Inflammatory macrophage (primary cell): Measurements from ENCODE around the gene LYRM2.

Source experiments
- DNase-seq, 2 donors: peaks; one replicate each; pipeline ENCODE4 v3.0.0-alpha.2; 2020 to 2022
- total RNA-seq, 18 experiments: gene quantifications; one replicate each; lab custom pipeline; 2026; ENCODE audit warnings: mixed read lengths in 6 of 18, inconsistent platforms in 2 of 18; lab: John Stamatoyannopoulos, UW

Gene LYRM2, protein sequence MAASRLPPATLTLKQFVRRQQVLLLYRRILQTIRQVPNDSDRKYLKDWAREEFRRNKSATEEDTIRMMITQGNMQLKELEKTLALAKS
- total RNA-seq = 19.0 to 84.6 (median 56.7) reads per million in 18 experiments

DNA sequence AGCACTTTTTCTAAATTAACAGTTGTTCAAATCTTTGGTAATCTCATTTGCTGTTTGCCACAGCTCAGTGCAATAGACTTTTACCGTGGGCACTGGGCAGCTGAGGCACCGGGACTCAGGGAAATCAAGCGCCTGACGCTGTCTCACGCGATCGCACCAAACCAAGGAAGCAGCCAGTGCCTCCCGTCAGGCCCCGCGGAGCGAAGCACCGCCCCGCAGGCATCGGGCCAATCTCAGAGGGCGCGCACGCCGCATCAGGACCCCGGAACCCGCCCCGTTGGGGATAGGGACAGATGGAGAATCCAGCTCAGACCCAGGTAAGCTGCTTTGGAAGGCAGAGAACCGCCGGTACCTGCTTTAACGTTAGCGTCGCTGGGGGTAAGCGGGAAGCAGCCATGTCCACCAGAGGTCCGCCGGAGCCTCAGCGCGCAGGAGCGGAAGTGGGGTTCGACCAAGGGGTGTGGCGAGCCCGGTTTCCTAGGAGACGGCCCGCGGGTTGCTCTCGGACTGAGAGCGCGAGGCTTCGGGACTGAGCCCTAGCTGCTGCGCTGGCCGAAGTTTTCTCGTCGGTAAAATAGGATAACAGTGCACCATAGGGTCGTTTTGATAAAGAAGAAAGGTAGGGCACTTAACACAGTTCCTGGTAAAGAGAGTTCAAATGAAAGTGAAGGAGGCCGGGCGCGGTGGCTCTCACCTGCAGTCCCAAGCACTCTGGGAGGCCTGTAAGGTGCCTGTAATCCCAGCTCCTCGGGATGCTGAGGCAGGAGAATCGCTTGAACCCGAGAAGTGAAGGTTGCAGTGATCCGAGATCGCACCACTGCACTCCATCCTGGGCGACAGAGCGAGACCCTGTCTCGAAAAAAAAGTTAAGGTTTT, at the start of gene LYRM2:
Gene LYRM2 (minus strand): TSS at position 428 of the 876 bp plus-strand sequence. CDS start 31 bp downstream, at position 397.
- peak; percentile 92 to 96 for DNase-seq

DNA sequence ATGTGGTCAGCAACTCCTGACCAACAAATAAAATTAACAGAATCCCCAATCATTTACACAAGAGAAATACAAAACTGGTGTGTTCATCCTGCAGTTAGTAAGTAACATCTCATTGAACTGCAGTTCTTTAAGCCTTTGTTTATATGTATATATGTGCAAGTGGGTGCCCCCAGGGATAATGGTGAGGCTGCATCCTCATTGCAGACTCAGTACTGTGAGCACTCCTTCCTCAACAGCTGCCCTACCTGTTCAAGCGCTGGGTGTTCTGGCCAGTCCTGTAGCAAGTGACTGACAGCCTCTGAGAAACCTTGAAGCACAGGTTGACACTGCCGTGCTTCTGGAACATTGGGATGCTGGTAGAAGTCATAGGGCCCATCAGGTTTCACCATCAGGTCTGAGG, 49.8 kb upstream of the LYRM2 start:
- no peak for DNase-seq

DNA sequence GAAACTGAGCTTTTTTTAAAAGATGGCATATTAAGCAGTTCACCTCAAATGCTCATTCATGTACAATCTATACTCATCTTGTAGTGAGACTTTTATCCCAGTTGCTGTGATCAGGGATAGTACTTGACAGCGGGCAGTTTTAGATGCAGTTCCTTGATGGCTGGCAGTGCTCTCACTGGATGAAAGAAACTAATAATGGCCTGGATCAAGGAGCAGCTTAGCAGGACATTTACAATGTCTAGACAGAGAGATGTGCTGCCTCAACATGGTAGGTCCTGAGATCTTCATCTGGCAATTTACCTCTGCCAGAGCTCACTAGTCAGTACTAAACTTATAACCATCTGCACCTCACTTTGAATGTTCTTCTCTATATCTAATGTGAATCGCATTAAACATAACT, 46.8 kb upstream of the LYRM2 start:
- DNase-seq = no peak

DNA sequence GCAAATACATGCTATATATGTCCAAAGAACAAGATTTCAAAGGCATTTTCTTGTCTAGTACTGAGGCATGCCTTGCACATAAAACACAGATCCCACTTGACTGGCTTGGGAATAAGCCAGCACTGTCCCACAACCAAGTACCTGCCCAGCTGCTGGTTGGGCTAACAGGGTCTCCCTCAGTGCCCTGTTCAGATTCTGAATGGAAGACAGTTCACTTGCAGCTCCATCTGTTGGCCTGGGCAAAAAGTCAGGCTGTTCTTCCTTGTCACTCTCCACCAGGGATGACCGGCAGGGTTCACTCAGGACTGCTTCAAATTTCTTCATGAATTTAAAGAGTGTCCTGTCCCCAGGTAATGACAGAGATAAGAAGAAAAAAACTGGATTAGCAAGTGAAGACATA, 44.4 kb upstream of the LYRM2 start:
- DNase-seq = no peak

DNA sequence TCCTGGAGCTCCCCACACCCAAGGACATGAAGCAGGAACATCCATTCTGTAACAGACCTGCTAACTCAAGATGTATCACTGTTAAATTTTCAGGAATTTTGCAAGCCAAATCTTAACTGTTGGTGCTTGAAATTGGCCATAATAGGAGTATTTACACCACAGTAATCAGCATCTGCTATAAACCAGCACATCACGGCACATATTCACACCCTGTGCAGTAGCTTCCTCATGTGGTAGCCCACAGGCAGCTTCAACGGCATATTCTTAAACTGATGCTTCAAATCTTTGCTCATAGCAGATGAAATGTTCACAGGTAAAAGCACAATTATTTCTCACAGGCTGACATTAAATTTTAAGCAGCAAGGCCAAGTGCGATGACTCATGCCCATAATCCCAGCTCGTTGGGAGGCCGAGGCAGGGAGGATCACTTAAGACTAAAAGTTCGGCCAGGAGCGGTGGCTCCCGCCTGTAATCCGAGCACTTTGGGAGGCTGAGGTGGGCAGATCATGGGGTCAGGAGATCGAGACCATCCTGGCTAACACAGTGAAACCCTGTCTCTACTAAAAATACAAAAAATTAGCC, 43.5 kb upstream of the LYRM2 start:
- DNase-seq = no peak

DNA sequence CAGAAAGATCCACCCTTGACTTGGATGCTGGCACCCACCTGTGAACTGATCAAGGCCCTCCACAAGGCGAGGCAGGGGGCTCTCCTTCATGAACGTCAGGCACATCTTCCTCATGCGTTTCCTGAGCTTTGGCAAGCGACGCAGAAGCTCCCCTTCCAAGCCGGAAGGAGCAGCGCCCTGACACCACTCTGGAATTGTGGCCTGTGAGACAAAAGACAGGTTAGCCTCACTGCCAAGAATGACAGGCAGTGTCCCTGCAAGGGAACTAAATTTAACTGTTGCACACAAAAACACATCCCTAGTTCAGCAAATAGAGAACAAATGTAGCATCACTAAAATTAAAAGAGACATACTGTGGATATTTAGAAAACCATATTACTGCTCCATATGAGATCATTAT, 42.0 kb upstream of the LYRM2 start:
- no peak for DNase-seq

DNA sequence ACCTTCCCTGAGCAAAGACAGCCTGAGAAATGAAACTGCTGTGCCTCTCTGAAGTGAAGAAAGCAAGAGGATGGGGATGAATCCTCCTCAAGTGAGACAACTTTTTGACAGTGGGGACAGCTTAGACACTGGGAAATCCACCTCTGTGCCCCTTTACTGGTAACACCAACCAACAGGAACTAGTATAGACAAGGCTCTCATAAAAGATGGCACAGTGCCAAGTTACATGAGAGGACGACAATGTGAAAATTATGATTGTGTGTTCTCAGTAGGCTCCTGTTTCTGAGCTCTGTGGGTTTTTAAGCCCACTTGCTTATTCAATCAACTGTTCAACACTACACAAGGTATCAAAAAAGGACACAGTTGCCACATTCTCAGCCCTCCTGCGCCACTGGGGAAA, 41.6 kb upstream of the LYRM2 start:
- DNase-seq = no peak

DNA sequence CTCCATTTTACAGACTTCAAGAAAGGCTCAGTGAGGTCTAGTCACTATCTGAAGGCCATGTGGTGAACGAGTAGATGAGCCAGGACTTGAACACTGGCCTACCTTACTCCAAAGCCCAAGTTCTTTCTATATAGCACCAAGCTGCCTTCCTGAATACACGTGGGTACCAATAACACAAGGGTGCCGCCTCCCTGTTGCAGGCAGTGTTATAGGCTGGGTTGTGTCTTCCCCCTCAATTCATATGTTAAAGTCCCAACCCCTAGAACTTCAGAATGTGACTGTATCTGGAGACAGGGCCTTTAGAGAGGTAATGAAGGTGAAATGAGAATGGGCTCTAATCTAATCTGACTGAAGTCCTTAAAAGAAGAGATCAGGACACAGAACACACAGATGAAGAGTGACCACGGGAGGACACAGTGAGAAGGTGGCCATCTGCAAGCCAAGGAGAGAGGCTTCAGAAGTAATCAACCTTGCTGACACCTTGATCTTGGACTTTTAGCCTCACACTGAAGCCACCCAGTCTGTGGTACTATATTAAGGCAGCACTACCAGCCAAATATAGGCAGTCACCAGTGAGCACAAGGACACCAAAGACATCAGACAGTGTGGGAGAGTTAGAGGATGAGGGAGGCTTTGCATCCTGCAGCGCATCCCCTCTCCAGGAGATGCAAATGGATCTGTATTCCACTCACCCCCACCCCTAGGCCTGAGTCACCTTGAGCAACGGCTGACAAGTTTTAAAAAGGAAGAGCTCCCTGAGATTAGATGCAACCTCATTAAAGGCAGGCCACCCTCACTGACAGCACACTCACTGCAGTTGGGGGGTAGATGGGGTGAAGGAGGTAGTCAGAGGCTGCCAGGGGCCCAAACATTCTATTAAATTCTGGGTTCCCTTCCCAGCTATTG, 40.9 kb upstream of the LYRM2 start:
- DNase-seq = no peak

DNA sequence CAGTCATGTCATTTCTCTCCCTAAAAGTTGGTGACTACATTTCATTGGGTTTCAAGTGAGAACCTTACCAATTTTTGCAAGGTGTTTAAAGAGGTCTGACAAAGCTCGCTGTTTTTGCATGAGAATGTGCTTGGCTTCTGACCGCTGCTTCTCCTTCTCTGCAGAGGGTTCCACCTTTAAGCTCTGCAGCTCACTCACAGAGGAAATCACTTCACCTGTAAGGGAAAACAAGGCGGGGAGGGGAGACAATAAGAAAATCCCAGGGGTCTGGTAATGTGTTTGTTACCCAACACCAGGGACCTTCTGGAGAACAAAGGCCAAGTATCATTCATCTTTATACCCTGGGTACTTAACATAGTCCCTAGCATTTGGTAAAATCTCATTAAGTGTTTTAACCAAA, 40.0 kb upstream of the LYRM2 start:
- DNase-seq = no peak

DNA sequence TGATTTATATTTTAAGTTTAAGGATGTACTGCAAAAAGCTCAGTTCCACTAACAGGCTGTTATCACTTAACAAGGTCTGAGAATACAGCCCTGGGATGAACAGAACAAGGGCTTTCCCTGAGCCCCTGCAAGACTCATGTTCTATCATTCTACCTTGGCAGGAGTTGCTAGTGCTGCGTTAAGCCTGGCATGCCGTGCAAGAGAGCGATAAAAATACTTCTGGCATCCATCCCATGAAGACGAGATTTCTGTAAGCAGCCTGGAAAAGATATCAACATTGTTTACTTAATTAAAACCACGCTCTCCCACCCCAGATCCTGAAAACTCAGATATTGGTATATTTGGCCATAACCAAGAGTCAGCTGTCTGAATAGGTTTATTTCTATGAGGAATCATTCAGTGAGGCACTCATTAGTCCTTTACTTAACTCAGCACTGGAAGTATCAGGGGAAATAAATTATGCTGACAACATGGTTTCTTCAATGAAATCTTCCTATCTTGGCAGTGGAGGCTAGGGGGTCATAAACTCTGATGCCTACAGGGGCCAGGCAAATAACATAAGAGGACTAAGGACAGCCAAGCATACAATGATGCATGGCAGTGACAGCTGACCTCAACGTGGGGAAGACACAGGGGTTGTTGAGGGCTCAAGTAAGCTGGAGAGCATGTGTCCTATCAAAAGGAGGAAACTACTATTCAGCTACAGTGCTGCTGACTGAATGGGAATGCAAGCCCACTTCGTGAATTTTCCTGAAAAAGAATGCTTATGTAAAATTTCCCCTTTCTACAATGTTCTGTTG, 37.6 kb upstream of the LYRM2 start:
- no peak for DNase-seq

DNA sequence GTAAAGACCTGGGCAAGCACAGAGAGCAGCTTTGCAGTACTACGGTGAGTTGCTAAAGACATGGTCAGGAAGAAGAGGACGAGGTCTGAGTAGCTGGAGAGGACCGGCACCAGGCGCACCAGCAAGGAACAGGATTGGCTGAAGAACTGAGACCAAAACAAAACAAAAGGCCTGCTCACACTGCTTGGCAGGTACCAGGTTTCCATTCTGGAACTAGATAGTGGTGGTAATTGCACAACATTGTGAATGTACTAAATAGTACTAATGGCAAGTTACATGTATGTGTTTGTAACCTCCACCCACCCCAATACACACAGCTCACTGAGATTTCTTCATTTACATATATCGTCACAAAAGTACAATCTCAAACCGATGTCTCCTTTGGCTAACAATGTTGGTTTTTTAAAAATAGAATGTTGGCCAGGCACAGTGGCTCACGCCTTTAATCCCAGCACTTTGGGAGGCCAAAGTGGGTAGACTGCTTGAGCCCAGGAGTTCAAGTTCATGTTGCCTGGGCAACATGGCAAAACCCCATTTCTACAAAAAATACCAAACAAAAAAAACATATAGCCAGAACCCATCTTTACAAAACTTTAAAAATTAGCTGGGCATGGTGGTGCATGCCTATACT, 32.5 kb upstream of the LYRM2 start:
- no peak for DNase-seq

DNA sequence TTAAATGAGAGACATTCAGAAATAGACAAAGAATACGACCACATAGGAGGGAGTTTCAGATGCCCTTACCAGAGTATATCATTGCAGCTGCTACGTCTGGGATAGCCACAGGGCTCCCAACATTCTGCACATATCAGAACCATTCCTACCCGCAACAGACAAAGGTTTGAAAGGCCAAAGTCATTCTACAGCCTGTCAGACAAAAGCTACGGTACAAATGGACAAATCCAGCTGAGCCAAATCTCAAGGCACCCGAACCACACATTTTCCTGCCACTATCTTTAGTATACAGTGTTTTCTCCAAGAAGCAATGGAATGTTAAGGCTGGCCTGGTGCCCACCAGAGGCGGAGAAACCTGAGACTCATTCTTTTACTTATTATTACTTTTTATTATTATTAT, 30.5 kb upstream of the LYRM2 start:
- no peak for DNase-seq

DNA sequence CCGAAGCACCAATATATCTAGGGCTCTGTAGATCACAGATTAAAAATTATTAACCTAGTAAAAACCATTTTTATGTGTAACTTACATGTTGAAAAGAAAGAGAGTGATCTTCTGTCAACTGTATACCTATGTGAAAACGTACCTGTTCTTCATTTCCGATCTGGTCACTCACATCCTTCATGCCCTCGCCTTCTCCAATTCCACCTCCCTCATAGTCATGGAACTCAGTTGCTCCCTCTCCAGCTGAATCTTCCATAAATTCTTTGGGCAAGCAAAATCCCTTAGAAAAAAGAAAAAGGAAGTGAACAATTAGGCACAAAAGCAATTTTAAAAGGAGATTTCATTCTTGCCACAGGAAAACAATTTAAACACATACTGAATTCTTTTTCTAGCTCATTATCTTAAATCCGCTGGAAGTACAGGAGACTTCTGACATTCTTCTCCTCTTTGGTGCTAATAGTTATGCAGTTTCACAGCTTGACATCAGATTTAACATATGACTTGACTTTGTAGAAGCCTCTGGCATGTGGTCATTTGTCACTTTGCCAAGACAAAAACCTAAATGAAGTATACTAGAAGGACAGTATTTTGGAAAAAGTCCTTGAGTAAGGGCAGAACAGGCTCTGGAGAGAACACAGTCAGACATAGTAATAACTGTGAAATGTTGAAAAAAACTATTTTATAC, 29.5 kb upstream of the LYRM2 start:
- DNase-seq = no peak

DNA sequence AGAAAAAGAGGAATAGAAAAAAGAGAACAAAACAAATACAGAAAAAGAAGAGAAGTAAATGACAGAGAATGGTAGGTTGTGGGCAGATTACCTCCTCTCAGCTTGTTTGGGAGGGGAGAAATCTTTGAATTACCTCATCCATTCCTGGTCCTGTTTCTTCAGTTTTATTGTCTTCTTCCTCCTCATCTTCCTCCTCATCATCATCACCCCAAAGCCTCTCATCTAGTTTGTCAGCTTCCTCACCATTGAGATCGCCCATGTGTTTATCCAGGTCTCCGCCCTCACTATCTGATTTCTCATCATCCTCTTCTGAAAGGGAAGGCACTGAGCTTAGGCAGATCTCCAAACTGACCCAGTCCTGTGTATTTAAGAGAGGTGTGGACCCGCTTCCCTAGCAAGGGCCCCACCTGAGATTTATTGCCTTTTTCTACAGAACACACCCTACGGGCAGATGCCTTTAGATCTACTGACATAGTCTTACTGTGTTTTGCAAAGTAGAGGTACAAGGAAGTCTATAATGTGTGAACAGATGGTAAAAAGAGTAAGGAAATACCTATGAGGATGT, 24.2 kb upstream of the LYRM2 start:
- no peak for DNase-seq

DNA sequence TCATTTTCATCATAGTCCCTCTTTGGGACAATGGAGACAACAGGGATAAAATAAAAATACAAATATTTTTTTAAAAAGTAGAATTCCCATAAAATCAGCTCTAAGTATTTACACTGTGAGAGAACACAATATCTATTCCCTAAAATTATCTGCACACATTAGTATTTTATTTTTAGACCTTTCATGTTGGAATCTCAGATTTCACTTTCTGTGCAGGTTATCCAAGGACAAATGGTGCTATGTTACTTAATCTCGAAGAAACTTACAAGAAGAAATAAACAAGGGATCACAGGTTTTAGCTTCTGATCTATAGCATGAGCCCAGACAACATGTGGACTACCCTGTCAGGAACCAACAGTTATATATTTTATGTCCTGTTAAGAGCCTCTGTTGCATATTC, 23.0 kb upstream of the LYRM2 start:
- DNase-seq = no peak

DNA sequence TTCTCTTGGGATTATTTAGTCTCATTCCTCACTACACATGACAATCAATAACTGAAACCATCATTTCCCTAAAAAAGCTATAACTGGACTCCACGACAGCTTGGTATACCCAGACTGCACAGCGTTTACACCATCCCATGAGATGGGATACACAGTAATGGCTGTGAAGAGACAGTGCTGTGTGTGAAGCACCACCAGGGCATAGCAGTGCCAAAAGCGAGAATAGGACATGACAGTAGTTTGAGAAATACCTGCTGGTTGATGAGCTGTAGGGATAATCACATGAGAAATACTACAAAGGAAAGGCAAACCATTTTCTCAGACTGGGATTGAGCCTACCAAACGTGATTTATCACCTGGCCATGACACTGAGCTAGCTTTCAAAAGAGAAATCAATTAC, 22.4 kb upstream of the LYRM2 start:
- no peak for DNase-seq

DNA sequence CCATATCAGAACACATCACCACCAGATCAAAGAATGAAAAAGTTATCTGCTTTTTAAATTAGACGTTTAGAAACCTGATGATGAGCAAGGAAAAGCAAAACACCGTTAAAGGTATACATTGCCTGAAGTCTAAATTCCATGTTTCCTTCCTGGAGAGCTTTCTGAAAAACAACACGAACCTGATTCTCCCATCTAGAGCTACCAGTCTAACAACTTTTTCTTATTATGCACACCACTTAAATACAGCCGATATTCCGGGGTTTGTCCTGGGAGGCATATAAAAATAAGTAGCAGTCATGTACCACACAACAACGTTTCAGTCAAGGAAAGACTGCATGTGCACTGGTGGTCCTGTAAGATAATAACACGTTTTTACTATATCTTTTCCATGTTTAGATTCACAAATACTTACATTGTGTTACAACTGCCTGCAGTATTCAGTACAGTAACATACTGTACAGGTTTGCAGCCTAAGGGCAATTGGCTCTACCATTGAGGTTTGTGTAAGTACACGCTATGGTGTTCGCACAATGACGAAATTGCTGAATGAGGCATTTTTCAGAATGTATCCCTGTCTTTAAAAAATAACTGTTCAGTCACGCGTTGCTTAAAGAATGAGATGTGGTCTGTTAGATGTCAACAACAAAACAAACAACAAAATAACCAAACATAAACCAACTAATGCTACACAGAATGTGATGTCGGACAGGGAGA, 19.1 kb upstream of the LYRM2 start:
- DNase-seq = no peak

DNA sequence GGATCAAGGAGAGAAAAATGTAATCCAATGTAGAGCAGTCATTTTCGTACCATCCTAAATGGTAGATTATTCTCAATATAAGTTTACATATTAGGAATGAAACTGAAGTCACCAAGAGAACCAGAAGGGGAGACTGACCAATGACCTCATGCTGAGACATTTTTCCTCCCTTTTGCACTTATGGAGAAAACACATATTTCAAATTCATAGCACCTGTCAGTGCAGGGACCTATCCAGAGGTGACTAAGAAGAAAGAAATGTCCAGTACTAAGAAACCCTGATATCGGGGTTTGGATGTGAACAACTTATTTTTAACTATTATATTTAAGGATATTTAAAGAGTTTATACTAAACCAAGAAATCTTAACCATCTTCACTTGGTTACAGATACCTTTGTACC, 16.6 kb upstream of the LYRM2 start:
- DNase-seq = no peak

DNA sequence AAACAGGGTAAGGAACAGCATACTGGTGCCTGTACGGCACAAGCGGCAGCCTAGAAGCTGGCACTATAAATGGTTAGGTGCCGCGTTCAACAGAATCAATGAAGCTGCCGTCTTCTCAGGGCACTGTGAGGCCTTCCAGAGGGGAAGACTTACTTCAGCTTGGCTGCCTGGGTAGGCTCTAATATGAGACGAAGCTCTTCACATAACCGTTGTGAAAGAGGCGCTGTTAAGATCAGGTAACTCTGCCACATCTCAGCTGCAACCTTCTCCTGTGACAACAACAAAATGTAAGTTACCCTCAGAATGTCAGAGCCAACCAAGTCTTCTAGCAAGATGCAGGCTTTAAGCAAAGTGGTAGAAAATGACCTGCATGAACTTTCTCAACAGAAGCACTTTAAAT, 12.0 kb upstream of the LYRM2 start:
- no peak for DNase-seq

DNA sequence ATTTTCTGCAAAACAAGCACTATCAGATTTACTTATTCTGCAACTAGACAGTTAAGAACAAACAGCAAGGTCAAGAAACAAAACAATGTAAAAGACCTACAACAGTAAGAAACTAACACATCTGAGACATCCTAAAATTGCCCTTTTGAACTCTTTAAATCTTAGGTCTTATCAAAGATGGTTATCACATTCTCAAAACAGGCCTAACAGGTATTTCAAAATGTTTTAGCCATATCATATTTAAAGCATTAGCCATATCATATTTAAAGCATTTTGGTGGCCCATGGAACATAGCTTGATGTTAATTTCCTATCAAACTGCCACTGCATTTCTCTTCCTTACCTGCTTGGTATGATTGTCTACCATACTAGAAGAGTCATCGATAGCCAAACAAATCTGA, 11.1 kb upstream of the LYRM2 start:
- no peak for DNase-seq
